HepG2 (cell line): ENCODE data around the gene P2RY6. TPM values are rescaled to one million over a fixed set of nuclear protein-coding genes. Genes with fewer than 3 reads are reported as not detected.

Experiments used
- ADNP ChIP-seq: sonication (generic); formaldehyde crosslinking; IDR thresholded peaks from 2 replicates; pipeline ENCODE4 v1.4.0; 2020; ENCODE audit warnings: missing genetic modification reagents
- AKAP8 ChIP-seq: sonication (generic); formaldehyde crosslinking; IDR thresholded peaks from 2 replicates; pipeline ENCODE4 v1.5.1; 2020; ENCODE audit warnings: mild to moderate bottlenecking, missing genetic modification reagents
- FOXO1 ChIP-seq: sonication (generic); formaldehyde crosslinking; IDR thresholded peaks from 2 replicates; pipeline ENCODE4 v1.4.0; 2020; ENCODE audit warnings: missing genetic modification reagents
- HOMEZ ChIP-seq: IDR thresholded peaks from 2 replicates; pipeline ENCODE4 v1.6.1; 2016; ENCODE audit warnings: low read depth
- KAT8 ChIP-seq: IDR thresholded peaks from 2 replicates; pipeline ENCODE4 v1.6.1; 2016; ENCODE audit warnings: missing genetic modification reagents, missing compliant biosample characterization
- MAFG ChIP-seq: sonication (generic); formaldehyde crosslinking; IDR thresholded peaks from 2 replicates; pipeline ENCODE4 v1.5.1; 2020; ENCODE audit warnings: mild to moderate bottlenecking, missing genetic modification reagents
- MAZ ChIP-seq, 2 experiments: sonication (generic) in 1 of 2; formaldehyde crosslinking in 1 of 2; IDR thresholded peaks; 2 replicates each; pipeline versions ENCODE4 v1.5.0 to v1.6.1; 2012 to 2020; ENCODE audit warnings: low read depth in 2 of 2, mild to moderate bottlenecking in 2 of 2, borderline replicate concordance in 1 of 2, improper control_type of control experiment in 1 of 2, low read length in 1 of 2, missing genetic modification reagents in 1 of 2, moderate library complexity in 1 of 2
- NKX3-1 ChIP-seq: sonication (generic); formaldehyde crosslinking; IDR thresholded peaks from 2 replicates; pipeline ENCODE4 v1.5.0; 2020; ENCODE audit warnings: missing genetic modification reagents
- PCBP1 ChIP-seq: fragments of 200-400 bp; formaldehyde crosslinking; IDR thresholded peaks from 2 replicates; pipeline ENCODE4 v1.6.1; 2017; ENCODE audit warnings: mild to moderate bottlenecking, low read depth, low read length, borderline replicate concordance
- RELA ChIP-seq: sonication (generic); formaldehyde crosslinking; IDR thresholded peaks from 2 replicates; pipeline ENCODE4 v1.4.0; 2020; ENCODE audit warnings: missing genetic modification reagents
- TCF7 ChIP-seq: sonication (generic); IDR thresholded peaks from 2 replicates; pipeline ENCODE4 v1.6.1; 2016; ENCODE audit warnings: antibody characterized with exemption, low read depth
- WIZ ChIP-seq: sonication (generic); formaldehyde crosslinking; IDR thresholded peaks from 2 replicates; pipeline ENCODE4 v1.5.1; 2020; ENCODE audit warnings: mild to moderate bottlenecking, missing genetic modification reagents
- ZNF280B ChIP-seq: sonication (generic); formaldehyde crosslinking; IDR thresholded peaks from 2 replicates; pipeline ENCODE4 v1.5.0; 2020; ENCODE audit warnings: missing genetic modification reagents, mild to moderate bottlenecking, borderline replicate concordance
- ZNF557 ChIP-seq: sonication (generic); formaldehyde crosslinking; IDR thresholded peaks from 2 replicates; pipeline ENCODE4 v1.4.0; 2020; ENCODE audit warnings: missing genetic modification reagents
- ZNF609 ChIP-seq: sonication (generic); formaldehyde crosslinking; IDR thresholded peaks from 2 replicates; pipeline ENCODE4 v1.4.0; 2020; ENCODE audit warnings: mild to moderate bottlenecking, missing genetic modification reagents, borderline replicate concordance
- ZNF7 ChIP-seq: IDR thresholded peaks from 2 replicates; pipeline ENCODE4 v1.6.1; 2016; ENCODE audit warnings: missing biosample characterization, missing genetic modification reagents
- ZNF740 ChIP-seq: sonication (generic); formaldehyde crosslinking; IDR thresholded peaks from 2 replicates; pipeline ENCODE4 v1.4.0; 2020; ENCODE audit warnings: missing genetic modification reagents
- ZNF784 ChIP-seq: sonication (generic); formaldehyde crosslinking; IDR thresholded peaks from 2 replicates; pipeline ENCODE4 v1.5.1; 2020; ENCODE audit warnings: missing genetic modification reagents, mild to moderate bottlenecking, borderline replicate concordance
- ZNF792 ChIP-seq: IDR thresholded peaks from 2 replicates; pipeline ENCODE4 v1.6.1; 2016
- ZNF878 ChIP-seq: sonication (generic); formaldehyde crosslinking; IDR thresholded peaks from 2 replicates; pipeline ENCODE4 v1.8.1; 2023; ENCODE audit warnings: mild to moderate bottlenecking, missing genetic modification reagents, moderate library complexity
- polyA plus RNA-seq, 8 experiments: library from polyadenylated mRNA; depleted of rRNA in 3 of 8; stranded (reverse) in 7 of 8; unstranded in 1 of 8; fragments of >200 nt; fragmentation: Illumina TruSeq in 4 of 8; extraction: Trizol in 4 of 8; gene quantifications; 2 replicates each; pipeline versions ENCODE4 v1.2.1 to v1.2.3, GENCODE V29; 2011 to 2016; ENCODE audit warnings: low read depth in 4 of 8, missing spikeins in 1 of 8, mixed read lengths in 1 of 8; ENCODE audit not compliant: insufficient read depth in 1 of 8
- total RNA-seq, 5 experiments: library from RNA; depleted of rRNA; stranded (reverse); fragments of >200 nt; fragmentation: Illumina TruSeq; extraction: Trizol; gene quantifications; 2 replicates each; pipeline ENCODE4 v1.2.3, GENCODE V29; 2016; ENCODE audit warnings: low read depth in 1 of 5

Gene P2RY6
- total and polyA plus RNA-seq, 2 of the 13 experiments (the other 11 are each of a cell fraction or from before 2014, with no cell fraction given), result 0.09 to 0.29 TPM

GRCh38 chr11:73314117-73314961, 42.2 kb downstream of the P2RY6 start (continued):
- TF ChIP-seq ZNF280B (CRISPR knock-in tag) (peak; percentile 55; the same call in 1 of the 2 replicates), PCBP1 (no peak), ZNF740 (CRISPR knock-in tag) (no peak), HOMEZ (CRISPR knock-in tag) (0 out of 2 replicates have a peak, but pooled peaks have one; percentile 41), RELA (CRISPR knock-in tag) (no peak), ZNF878 (no peak), MAFG (CRISPR knock-in tag) (no peak), MAZ (IDR thresholded peaks at IDR 0.05; ENCODE audit: borderline replicate concordance, low read depth, low read length) (peak; percentile 17), MAZ (CRISPR knock-in tag; IDR thresholded peaks at IDR 0.05; ENCODE audit: low read depth) (peak; percentile 53; the same call in 1 of the 2 replicates), NKX3-1 (CRISPR knock-in tag) (no peak), AKAP8 (no peak), ZNF792 (CRISPR knock-in tag) (no peak; the same call in 1 of the 2 replicates), ZNF609 (CRISPR knock-in tag) (peak; percentile 73; the same call in 1 of the 2 replicates), WIZ (CRISPR knock-in tag) (no peak), TCF7 (no peak), ZNF784 (CRISPR knock-in tag) (no peak), KAT8 (CRISPR knock-in tag) (0 out of 2 replicates have a peak, but pooled peaks have one; percentile 50), FOXO1 (CRISPR knock-in tag) (peak; percentile 79; the same call in 1 of the 2 replicates), ZNF7 (CRISPR knock-in tag) (no peak), ADNP (CRISPR knock-in tag) (peak; percentile 91), ZNF557 (CRISPR knock-in tag) (no peak)
